Stimulated activated CD4-positive, alpha-beta T cell treated with anti-CD3 and anti-CD28 coated beads, Interleukin-1b, Interleukin-23, amount 100 ng/mL, for 48 hours (primary cell): ENCODE data around the gene CCT8.

Source experiments
- DNase-seq: peaks from one replicate; pipeline ENCODE4 v3.0.0-alpha.2; 2020

CCT8 gene, protein sequence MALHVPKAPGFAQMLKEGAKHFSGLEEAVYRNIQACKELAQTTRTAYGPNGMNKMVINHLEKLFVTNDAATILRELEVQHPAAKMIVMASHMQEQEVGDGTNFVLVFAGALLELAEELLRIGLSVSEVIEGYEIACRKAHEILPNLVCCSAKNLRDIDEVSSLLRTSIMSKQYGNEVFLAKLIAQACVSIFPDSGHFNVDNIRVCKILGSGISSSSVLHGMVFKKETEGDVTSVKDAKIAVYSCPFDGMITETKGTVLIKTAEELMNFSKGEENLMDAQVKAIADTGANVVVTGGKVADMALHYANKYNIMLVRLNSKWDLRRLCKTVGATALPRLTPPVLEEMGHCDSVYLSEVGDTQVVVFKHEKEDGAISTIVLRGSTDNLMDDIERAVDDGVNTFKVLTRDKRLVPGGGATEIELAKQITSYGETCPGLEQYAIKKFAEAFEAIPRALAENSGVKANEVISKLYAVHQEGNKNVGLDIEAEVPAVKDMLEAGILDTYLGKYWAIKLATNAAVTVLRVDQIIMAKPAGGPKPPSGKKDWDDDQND

DNA sequence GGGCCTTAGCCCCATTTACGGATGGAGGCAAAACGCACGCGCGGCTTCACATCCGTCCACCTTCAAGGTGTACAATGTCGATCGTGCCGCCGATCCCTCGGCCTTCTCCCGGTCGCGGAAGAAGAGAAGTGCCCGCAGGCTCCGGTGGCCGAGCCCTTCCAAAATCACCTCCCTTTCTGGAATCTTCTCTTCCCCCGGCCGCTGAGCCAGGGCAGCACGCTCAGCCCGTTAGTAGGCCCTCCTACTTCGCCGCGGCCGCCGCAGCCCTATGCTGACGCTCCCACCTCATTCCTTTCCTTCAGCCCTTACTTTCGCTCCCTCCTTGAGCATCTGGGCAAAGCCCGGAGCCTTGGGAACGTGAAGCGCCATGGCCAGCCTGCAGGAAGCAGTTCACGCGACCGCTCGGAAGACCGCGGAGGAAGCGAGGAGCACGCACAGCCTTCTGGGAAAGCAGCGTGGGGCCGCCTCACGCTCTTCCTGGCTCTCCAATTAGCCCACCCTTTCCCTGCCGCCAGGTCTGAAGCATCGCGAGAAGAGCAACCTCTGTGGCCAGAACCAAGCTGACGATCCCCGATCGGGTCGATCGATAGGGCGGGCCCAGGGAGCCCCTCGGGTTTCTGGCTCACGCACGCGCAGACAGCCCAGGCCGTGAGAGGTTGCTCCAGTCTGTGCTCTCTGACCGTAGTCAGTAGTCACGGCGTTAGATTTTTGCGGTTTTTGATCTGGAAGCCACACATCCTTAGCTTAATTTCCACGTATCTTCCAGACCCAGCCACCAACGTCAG lies at the start of gene CCT8:
Gene CCT8, minus strand, starts transcription at position 427 of the 785 bp plus-strand sequence. Its CDS starts 58 bp downstream, at position 369.
- DNase-seq = peak; percentile 100

DNA sequence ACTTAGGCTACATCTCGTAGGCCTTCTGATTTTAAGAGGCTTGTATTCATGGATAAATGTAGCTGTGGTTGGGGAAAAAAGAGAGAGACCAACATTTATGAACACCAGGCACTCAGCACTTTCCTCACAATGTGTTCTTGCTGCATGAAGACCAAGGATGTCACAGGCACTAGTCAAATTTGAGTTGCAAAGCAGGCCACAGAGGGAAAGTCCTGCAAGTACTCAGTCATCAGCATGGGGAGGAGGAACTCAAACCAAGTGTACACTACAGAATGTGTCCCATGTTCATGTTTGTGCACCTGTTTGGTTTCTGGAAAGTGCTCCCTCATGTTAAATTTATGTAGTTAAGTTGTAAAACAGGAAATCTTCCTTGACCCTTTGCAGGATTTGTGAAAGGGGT lies 48.3 kb upstream of the CCT8 start:
- no peak for DNase-seq

DNA sequence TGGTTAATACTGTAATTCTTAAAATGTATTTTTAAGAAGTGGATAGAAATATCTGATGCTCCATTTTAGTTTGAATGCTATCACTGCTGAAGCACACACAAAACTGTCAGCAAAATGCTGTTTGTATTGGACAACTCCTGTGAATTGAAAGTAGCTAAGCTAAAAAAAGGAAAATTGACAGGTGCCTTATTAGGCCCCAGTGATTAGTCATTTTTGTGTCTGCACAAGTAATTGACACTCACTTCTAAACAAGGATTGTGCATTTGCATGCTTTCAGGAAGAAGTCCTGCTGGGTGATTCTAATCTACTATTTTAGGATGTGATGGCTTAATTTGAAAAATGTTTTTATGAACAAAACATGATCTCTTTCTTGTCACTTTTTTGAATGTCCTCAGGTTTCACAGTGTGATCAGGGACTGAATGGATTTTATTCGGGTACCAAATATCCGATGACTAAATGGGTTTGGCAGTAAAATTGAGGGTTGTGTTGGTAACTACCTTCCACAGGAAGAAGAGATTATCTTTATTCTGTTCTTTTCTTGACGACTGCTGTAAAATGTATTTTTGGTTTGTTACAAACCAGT lies 44.0 kb upstream of the CCT8 start:
- DNase-seq = no peak

DNA sequence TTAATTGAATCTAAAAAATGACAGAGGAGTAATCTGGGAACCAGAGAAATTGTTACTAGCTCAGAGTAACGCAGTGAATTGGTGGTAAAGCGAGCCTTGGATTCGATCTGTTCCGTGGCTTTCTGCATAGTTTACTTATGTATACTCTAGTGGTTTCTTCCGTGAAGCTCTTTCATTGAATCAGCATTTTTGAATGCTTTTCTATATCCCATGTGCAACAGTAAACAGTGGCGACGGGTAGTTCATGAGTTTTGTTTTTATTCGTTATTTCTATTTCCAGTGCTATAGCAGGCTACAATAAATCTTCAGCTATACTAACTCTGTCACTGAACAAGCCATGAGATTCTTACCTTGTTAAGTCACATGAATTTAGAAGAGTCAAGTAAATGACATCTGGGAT lies 42.5 kb upstream of the CCT8 start:
- no peak for DNase-seq

DNA sequence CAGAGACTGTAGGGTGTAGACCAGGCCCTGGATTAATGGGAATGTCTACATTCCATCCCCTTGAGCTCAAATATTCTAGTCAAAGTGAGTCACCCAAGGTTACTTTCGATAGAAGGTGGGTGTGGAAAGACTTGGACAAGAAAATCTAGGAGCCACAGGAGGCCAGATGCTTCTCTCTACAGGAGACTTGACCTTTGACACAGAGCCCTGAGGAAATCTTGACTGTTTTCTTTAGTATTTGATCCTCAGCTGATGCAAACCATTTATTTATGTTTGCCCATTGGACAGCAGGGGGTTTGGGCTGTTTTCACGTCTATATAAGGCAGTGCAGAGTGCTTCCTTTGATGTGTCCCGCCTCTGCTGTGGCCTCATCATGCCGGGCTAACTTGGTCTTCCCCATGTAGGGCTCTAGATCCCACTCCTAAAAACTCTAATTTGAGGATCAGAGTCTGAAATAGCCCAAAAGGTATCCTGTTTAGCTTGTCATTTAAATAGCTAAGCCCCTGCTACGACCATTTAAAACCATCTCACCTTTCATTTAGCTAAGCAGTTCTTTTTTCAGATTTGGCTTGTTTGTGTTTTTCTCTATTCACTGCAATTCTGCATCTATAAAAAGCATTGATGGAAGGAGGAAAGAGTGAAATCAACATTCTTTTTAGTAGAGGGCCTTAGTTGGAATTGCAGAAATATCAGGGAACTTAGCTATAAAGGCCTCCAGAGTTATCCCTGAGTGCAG lies 41.5 kb upstream of the CCT8 start:
- DNase-seq = no peak

DNA sequence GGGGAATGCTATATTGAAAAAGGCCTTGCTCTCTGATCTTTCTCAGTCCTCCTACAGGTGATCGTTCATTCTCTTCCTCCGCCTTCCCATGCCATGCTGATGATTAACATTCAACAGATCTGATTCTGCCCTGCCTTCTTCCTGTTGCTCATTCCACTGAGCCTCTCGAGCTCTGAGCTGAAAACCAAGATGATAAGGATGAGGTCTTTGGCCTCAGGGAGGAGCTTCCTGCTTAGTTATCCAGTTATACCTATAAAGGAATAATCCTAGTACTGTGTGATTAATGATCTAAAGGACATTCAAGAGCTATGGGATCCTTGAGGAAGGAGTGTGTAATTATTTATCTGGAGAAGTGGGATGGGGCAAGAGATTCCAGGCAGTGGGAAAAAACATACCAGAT lies 31.8 kb upstream of the CCT8 start:
- DNase-seq = no peak

DNA sequence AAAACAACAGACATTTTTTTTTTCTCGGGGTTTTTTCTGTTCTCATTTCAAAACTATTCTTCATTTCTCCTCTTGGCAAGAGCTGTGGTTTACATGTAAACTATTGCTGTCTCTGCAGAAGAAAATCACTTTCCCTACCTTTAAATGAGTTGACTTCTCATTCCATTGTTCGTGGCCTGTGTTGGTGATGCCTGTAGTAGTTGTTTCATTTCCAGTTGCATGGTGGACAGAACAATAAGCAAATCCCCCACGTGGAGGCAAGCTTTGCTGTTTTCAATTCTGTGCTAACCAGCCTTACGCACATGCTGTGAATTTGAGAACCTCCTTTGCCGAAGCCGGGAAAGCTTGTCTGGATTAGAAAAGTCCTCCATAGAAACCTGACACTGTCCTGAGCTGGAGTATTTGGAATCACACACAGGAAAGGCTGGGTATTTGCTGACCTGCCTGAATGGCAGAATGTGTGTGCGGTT lies 30.8 kb upstream of the CCT8 start:
- DNase-seq = no peak

DNA sequence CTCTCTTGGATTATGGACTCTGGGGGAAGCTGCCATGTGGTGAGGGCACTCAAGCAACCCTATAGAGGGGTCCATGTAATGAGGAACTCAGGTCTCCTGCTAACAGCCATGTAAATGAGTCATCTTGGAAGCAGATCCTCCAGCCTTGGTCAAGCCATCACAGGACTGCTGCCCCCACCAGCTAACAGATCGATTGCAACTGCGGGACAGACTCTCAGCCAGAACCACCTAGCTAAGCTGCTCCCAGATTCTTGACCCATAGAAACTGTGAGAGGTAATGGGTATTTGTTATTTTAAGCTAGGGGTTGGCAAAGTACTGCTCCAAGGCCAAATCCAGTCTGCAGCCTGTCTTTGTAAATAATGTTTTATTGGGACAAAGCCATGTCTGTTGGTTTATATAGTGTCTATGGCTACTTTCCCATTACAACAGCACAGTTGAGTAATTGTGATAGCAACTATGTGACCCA lies 29.4 kb upstream of the CCT8 start:
- no peak for DNase-seq

DNA sequence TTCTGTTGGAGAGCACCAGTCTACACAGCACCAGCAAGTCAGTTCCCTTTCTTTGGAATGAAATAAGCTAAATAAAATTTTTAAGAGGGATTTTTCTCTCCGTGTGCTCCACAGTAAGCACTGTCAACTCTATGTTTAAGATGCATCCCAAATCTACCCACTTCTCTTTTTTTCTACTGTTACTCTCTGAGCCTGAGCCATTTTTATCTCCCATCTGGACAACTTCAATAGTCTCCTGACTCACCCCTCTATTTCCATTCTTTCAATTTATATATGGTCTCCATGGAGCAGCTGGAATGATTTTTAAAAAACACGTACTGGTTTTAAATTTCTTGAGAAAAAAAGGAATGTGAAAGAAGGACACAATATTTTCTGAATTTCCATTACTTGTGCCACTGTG lies 24.7 kb upstream of the CCT8 start:
- no peak for DNase-seq

DNA sequence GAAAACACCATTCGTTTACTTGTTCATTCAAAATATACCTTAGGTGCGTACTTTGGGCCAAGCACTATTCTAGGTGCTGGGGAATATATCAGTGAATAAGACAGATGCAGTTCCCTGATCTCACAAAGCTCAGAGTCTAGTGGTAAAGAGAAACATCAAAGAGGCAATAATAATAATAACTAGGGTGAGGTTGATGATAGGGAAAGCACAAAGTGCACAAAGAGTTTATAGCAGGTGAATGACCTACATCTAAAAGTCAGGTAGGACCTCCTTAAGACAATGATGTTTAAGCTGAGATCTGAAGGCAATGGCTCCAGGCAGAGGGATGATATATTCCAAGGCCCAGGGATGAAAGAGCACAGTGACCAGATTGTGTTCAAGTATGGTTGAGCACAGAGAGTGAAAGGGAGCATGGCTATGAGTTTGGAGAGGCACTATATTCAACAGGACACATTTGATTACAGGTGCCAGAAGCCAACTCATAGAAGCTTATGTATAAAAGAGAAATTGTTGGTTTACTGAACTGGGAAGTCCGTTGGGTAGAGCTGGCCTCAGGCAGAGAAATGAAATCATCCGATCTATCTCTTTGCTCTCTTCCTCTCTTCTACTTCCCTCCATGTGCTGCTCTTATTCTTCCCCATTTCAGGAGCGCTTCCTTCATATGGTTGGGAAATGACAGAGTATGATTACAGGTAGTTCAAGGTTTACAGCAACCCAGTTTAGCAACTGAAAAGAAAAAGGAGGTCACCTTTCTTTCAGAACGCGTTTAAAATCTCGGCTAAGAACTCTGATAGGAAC lies 23.0 kb upstream of the CCT8 start:
- DNase-seq = no peak

DNA sequence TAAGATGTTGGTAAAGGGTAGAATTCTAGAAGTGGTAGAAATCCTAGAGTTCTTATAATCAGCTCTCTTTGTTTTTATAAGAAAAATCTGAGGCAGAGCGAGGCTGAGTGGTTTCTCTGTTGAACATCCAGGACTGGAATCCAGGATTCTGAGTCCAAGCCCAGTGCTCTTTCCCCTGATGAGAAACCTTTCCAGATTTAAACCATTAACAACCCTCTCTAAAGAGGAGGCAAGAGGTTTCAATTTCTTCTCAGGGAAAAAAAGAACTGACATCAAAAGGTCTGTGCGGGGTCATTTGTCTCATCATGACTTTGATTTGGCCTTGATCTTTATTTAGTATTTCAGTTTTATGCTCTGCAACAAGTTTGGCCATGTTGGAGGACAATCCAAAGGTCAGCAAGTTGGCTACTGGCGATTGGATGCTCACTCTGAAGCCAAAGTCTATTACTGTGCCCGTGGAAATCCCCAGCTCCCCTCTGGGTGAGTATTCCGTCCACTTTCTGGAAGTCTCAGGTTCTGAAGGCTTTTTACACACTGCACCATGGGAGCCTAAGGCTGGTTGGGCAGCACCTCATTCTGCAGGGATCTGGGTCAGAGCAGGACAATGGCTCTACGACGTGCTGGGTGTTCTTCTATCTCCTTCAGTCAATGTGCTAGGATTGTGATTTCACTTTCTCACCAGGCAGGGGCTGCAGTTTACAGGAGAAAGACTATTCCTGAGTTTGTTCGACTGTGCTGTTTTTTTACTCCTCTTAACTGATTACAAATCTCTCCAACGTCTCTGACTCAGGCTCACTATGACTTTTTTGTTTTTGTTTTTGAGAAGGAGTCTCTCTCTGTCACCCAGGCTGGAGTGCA lies 18.9 kb upstream of the CCT8 start:
- DNase-seq = no peak

DNA sequence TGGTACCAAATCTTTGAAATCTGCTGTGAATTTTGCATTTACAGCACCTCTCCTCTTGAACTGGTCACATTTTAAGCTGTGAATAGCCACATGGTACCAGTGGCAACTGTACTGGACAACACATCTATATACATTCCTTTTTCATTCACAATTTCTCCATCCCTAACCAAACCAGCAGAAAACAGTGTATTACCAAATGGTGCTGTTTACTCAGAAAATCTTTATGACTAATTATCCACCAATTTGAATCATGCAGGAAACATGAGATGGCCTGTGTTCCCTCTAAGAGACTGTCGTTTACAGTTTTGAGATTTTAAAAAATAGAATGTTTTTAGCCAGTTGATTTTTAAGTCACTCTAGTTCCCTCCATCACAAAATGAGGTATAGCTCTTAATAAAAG lies 17.6 kb upstream of the CCT8 start:
- no peak for DNase-seq

DNA sequence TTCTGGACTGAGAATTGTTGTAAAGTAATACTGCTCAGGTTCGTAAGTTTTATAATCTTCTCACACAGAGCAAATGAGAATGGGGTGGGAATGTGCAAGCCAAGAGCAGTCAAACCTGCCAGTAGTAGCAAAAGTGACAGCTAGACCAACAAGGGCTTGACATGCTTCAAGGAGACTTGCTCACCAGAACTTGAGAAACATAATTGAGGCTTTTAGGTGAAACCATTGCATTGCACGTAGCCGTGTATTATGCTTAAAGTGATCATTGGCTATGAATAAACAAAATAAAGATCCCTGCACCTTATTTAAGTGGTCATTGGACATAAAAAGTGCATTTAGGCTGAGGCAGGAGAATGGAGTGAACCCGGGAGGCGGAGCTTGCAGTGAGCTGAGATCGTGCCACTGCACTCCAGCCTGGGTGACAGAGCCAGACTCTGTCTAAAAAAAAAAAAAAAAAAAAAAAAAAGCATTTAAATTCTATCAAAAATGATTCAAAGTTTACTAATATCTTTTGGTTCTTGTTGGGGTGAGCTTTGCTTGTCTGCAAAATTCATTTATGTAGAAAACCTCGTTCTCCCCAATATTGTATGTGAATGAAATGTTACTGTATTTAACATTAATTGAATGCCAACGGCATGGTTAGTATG lies 11.8 kb upstream of the CCT8 start:
- DNase-seq = no peak

DNA sequence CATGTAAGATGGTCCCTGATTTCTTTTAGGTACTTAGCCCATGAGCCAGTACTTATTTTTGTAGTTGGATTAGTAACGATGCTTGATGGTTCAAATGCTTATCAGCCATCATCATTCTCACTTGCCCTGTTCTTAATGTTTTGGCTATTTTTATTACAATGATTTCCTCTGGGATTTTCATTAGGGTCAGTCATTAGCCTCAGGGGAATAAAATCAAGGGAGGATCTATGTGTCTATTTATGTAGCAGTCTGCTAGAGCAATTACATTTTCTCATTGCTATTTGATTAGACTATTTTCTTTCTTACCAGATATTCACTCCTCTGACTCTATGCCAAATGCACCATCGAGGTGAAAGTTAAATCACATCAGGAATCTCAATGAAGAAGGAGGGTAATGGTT lies 10.9 kb upstream of the CCT8 start:
- DNase-seq = no peak

DNA sequence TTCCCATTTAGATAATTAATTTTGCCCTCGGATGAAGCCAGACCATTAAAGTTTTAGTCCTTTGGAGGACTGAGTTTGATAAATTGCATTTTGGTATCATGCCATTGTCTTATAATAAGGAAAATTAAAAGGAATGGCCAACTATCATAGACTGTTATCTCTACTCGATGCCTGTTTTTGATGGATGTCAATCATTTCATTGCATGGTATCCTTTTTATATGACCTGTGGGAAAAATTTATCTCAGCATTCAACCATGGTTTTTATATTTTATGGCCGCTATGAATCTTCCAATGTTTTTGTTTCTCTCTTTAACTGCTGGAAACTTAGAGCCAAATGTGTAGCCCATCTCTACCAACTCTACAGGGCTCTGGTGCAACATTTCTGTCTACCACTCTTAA lies 9.9 kb upstream of the CCT8 start:
- DNase-seq = no peak

DNA sequence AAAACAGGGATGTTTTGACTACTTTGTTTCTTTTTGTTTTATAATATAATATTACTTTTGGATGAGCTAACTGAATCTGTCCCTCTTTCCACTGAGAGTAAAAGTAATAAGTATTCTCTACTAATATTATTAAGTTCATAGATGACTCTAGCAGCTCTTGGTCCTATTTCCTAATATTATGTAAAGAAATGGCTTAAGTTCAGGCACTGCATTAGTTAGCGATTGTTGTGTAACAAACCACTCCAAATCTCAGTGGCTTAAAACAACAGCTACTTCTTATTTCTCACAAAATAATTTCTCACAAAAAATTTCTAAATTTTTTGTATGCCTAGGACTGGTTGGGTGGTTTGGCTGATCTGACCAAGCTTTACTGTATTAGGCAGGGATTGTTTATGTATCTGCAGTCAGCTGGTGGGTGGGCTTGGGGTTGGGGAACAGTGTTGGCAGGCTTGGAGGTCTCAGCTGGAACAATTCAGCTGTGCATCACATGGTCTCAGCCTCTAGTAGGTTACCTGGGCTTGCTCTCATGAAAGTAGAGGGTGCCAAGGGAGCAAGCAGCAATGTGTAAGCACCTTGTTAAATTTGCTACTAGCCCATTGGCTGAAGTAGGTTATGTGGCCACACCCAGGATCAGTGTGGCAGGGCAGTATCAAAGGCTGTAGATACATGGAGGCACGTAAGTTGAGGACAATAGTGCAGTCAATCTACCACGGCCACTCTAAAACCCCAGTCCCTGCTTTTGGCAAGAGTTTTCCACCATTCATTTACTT lies 8.8 kb upstream of the CCT8 start:
- no peak for DNase-seq

DNA sequence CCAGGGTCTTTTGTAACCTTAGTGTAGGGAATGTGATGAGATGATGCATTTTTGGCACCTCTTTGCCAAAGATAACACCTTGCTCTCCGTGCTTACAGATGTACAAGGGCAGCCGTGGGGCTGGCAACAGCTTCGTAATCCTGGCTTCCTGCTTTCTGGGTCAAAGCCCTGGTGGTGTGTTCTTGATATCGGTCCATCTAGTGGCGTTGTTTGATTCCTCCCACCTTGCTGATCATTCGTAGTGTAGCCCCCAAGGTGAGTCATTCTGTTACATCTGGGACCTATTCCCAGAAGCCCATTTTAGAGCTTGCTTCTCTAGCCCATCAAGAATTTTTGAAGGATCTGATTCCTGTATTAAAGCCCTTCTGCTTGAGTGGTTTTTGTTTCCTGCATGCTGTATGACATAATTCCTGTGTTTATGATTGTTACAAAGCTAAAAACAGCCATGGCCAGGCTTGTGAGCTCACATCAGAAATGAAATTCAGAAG lies 7.0 kb upstream of the CCT8 start:
- no peak for DNase-seq

DNA sequence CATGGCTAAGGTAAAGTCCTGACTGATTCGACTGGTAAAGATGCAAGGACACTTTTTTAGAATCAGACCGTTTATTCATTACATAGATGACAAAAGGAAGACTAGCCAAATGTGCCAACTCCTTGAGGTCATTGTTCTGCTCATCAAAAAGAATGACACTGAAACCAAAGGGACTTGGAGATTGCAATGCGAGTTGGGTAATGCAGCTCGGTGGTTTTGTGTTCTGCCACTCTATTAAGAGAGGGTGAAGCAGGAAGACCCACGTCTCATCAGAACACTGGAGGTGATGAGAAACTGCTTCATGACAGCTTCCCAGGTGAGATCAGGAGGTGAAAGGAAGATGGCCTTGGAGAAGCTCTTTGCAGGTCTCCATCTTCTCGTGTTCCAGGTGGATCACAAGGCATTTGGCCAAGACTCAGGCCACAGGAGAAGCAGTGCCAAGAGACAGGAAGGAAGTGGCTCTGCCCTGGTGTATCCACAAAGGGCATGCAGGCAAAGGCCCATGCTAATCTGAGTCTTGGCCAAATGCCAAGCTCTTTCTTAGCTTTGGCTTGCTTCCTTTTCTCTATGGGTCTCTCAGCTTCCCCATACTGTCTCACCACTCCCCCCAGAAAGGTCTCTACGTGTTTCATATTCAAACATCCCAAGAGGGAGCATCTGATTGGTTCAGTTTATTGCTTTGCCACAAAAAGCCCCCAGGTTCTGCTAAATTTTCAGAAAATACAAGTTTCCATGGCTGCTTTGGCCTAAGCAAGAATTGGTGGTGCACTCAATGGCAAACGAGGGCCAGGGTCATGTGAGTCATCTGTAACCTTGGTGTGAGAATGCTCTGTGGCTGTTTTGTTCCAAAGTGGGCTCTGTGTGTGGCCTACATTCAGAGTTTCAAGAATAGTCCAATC lies 5.7 kb upstream of the CCT8 start:
- DNase-seq = peak; percentile 50
